Activated CD8-positive, alpha-beta T cell treated with anti-CD3 and anti-CD28 coated beads for 36 hours (primary cell): ENCODE results near the gene FAM53A. TPM values are rescaled to one million over a fixed set of nuclear protein-coding genes. Genes with fewer than 3 reads are reported as not detected.
"Not testable (repeated sequence)": the region's sequence is repeated elsewhere in the genome, so short reads cannot be mapped to it uniquely, and the experiment has no call there.

Experiments
- ATAC-seq: fragments of 200-7000 bp; cut with Tn5 transposase; one replicate; pipeline ENCODE4 v1.10.0; 2021; ENCODE audit warnings: mild to moderate bottlenecking, moderate library complexity
- CTCF ChIA-PET: fragments of 350-600 bp; sonication (Branson Sonifier 250); formaldehyde crosslinking; loops from one replicate; lab custom pipeline; 2021; ENCODE audit warnings: antibody characterized with exemption; lab: Charles Lee
- POLR2A ChIA-PET: fragments of 350-600 bp; sonication (Branson Sonifier 250); formaldehyde crosslinking; loops from one replicate; lab custom pipeline; 2021; ENCODE audit warnings: antibody characterized with exemption; lab: Charles Lee
- DNase-seq: peaks from one replicate; pipeline ENCODE4 v3.0.0-alpha.2; 2020
- H3K27ac Mint-ChIP-seq: one replicate; pipeline ENCODE4 v1.8.0; 2021; ENCODE audit warnings: mild to moderate bottlenecking, mixed read lengths
- H3K27me3 Mint-ChIP-seq: one replicate; pipeline ENCODE4 v1.8.0; 2021; ENCODE audit warnings: mixed read lengths
- H3K36me3 Mint-ChIP-seq: one replicate; pipeline ENCODE4 v1.8.0; 2021; ENCODE audit warnings: low read depth, mixed read lengths
- H3K4me1 Mint-ChIP-seq: one replicate; pipeline ENCODE4 v1.8.0; 2021; ENCODE audit warnings: low read depth, mixed read lengths
- H3K4me3 Mint-ChIP-seq: one replicate; pipeline ENCODE4 v1.8.0; 2021; ENCODE audit warnings: mild to moderate bottlenecking, moderate library complexity, mixed read lengths
- H3K9me3 Mint-ChIP-seq: one replicate; pipeline ENCODE4 v1.8.0; 2021; ENCODE audit warnings: mixed read lengths
- intact Hi-C: fragments of 100-400 bp; cut with micrococcal nuclease; formaldehyde crosslinking; loops from one replicate; pipeline ENCODE4 v1.10.0; 2022
- total RNA-seq, 2 experiments: library from RNA; stranded (reverse); gene quantifications; one replicate each; pipeline ENCODE4 v1.2.3, GENCODE V29; 2021
- TF ChIP-seq, protein P1 (sequence below): fragments of 200-600 bp; IDR thresholded peaks from one replicate; pipeline ENCODE4 v1.8.0; 2022; ENCODE audit warnings: antibody characterized with exemption, mild to moderate bottlenecking

FAM53A gene
- total RNA-seq, 2 experiments from 2014 or later = 1.2 to 1.8 TPM

DNA sequence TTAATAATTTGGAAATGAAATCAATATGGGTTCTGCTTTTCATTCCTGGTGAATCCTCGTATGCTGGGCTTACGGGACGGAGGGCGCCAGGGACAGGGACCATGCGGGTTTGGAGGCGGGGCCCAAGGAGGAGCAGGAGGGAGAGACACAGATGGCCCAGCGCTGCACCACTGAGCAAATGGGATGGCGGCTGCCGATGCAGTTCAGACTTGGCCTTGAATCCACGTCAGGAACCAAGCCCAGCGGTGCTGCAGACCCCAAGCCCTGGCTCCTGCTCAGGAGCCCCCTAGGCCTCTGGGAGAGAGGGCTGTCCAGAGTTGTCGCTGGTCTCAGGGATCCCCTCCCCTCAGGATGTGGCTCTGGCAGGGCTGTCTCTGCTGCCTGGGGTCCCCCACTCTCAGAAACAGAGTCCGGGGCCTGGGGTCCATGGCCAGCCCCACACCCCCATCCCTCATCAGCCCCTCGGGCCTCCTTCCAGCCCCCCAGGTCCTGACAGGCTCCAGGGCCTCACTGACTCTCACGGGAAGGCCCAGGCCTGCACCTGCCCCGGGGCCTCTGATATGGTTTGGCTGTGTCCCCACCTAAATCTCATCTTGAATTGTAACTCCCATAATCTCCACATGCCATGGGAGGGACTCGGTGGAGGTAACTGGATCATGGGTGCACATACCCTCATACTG is 75.2 kb downstream of the FAM53A start:
- H3K36me3 Mint-ChIP-seq = no peaks in the 10 kb centered on the region
- no peak for DNase-seq
- H3K4me1 Mint-ChIP-seq = peaks cover 19% of the 10 kb centered on the region
- H3K4me3 Mint-ChIP-seq = no peak overlapping the region
- intact Hi-C loops = no loop called here
- ChIA-PET CTCF (no interaction called here), POLR2A (no interaction called here)
- TF ChIP-seq, protein P1, sequence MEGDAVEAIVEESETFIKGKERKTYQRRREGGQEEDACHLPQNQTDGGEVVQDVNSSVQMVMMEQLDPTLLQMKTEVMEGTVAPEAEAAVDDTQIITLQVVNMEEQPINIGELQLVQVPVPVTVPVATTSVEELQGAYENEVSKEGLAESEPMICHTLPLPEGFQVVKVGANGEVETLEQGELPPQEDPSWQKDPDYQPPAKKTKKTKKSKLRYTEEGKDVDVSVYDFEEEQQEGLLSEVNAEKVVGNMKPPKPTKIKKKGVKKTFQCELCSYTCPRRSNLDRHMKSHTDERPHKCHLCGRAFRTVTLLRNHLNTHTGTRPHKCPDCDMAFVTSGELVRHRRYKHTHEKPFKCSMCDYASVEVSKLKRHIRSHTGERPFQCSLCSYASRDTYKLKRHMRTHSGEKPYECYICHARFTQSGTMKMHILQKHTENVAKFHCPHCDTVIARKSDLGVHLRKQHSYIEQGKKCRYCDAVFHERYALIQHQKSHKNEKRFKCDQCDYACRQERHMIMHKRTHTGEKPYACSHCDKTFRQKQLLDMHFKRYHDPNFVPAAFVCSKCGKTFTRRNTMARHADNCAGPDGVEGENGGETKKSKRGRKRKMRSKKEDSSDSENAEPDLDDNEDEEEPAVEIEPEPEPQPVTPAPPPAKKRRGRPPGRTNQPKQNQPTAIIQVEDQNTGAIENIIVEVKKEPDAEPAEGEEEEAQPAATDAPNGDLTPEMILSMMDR = no peak
- no peaks in the 10 kb centered on the region for H3K9me3 Mint-ChIP-seq
- H3K27me3 Mint-ChIP-seq = no peaks in the 10 kb centered on the region
- ATAC-seq = no peak
- no peak overlapping the region for H3K27ac Mint-ChIP-seq

DNA sequence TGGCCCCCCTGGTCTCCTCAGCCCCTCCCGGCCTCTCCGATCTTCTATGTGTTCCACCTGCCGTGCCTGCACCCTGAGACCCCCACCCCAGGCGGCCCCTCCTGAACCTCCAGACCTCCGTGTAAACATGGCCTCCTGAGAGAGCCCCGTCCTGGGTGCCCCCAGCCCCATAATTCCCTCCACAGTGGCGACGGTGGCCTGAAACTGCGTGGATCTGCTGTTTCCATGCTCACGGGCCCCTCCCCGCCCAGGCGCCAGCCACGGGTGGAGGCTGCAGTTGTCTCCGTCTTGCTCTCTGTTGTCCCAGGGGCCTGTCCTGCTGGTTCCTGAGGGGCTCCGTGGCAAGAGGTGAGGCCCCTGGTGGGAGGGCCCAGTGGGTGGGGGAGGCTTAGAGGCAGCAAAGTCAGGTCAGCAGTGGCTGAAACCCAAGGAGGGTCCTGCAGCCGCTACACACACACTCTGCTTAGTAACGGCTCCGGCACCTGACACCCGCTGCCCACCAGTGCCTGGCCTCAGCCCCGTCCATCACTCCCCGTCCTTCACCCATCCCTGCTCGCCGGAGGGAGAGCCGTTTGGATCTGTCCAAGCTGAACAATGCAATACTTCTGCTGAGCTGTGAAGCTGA is 75.8 kb downstream of the FAM53A start:
- Mint-ChIP-seq H3K27me3 (no peaks in the 10 kb centered on the region), H3K9me3 (no peaks in the 10 kb centered on the region), H3K4me3 (no peak overlapping the region), H3K36me3 (no peaks in the 10 kb centered on the region), H3K27ac (no peak overlapping the region), H3K4me1 (peaks cover 19% of the 10 kb centered on the region)
- no peak for DNase-seq
- TF ChIP-seq, protein P1 = no peak
- intact Hi-C loops = no loop called here
- POLR2A ChIA-PET = no interaction called here
- CTCF ChIA-PET = no interaction called here
- ATAC-seq = no peak

DNA sequence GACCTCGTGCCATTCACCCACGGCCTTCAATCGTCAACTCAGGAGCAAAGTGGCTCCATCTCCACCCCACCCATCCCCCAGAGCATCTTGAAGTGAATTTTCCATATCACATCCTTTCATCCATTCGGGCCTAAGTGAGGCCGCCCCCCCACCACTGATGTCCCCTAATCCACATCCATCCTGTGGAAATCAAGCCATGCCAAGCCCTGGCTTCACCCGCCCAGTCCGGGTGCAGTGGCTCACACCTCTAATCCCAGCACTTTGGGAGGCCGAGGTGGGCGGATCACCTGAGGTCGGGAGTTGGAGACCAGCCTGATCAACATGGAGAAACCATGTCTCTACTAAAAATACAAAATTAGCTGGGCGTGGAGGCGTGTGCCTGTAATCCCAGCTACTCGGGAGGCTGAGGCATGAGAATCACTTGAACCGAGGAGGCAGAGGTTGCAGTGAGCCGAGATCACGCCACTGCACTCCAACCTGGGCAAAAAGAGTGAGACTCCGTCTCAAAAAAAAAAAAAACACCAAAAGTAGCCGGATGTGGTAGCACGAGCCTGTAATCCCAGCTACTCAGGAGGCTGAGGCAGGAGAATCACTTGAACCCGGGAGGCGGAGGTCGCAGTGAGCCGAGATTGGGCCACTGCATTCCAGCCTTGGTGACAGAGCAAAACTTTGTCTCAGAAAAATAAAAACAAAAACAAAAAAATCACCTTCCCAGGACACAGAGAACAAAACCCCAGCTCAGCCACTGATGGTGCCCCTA is 76.5 kb downstream of the FAM53A start:
- ATAC-seq = not testable (repeated sequence)
- peaks cover 19% of the 10 kb centered on the region for H3K4me1 Mint-ChIP-seq

DNA sequence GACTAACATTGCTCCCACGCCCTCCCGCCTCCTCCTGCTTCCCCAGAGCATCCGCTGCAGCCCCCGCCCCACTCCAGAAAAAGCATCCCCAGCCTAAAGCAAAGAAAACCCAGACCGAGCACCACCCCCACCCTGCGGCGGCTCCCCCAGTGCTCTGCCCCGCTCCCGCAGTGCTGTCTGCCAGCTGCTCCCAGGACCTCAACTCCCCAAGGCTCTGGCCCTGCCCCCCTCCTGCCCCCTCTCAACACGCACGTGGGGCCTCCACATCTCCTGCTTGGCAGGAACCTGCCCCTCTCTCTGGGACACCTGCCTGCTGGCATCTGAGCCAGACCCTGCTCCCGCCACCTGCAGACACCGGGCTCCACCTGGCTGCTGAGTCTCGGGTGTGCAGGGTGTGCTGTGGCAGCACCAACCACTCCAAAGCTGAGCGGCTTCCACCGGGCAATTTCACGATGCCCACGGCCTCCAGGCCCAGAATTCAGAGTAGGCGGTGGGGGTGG is 79.4 kb downstream of the FAM53A start:
- H3K27ac Mint-ChIP-seq = peak overlapping the region; percentile 42
- ATAC-seq = peak; percentile 77
- H3K4me3 Mint-ChIP-seq = peak overlapping the region; percentile 53
- CTCF ChIA-PET = interaction anchor here (0.8 to 1.6 kb wide), 9 partner anchors 16 to 423 kb away, joined by 3 to 11 read pairs (median 3); no protein-coding TSS in a partner anchor
- POLR2A ChIA-PET = interaction anchor here (0.6 to 1.1 kb wide), 2 partner anchors 13 to 107 kb away, joined by 3 read pairs; partner anchors contain the start of gene SLBP
- no peaks in the 10 kb centered on the region for H3K27me3 Mint-ChIP-seq
- H3K36me3 Mint-ChIP-seq = no peaks in the 10 kb centered on the region
- peaks cover 25% of the 10 kb centered on the region for H3K4me1 Mint-ChIP-seq
- DNase-seq = peak; percentile 62
- no peaks in the 10 kb centered on the region for H3K9me3 Mint-ChIP-seq
- TF ChIP-seq, protein P1 = no peak
- intact Hi-C loops = no loop called here

More for the DNA sequence above, 76.5 kb downstream of the FAM53A start:
- H3K9me3 Mint-ChIP-seq, DNase-seq, H3K4me3 Mint-ChIP-seq, H3K27ac Mint-ChIP-seq, POLR2A ChIA-PET, intact Hi-C loops, H3K36me3 Mint-ChIP-seq, H3K27me3 Mint-ChIP-seq: not testable (repeated sequence)
- CTCF ChIA-PET = interaction anchor here (1.8 kb wide), 1 partner anchor 26 kb away, joined by 6 read pairs; no protein-coding TSS in a partner anchor

DNA sequence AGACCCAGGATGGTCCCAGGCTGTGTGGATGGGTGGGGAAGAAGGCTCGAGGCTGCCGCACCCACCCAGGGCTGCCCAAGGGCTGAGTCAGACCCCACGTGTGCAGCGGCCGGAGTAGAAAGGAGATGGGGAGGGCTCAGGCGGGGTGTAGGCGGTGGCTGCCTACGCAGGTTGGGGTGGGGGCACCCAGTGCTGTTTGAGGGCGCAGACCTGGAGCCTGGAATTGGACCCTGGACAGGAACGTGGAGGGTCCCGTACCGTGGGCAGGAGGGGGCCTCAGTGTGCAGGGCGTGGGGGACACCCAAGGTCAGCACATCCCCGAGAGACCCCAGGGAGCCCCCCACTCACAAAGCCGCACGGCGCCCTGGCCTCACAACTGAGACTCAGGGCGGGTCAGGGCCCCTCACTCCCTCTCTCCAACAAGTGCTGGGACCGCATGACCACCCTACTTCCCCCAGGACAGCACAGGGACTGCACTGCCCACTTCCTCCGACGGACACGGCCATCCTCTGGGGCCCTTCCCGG is 79.9 kb downstream of the FAM53A start:
- no peak overlapping the region for H3K4me3 Mint-ChIP-seq
- no peaks in the 10 kb centered on the region for H3K36me3 Mint-ChIP-seq
- DNase-seq = no peak
- H3K27ac Mint-ChIP-seq = no peak overlapping the region
- H3K9me3 Mint-ChIP-seq = no peaks in the 10 kb centered on the region
- TF ChIP-seq, protein P1 = no peak
- POLR2A ChIA-PET = no interaction called here
- intact Hi-C loops = no loop called here
- H3K27me3 Mint-ChIP-seq = no peaks in the 10 kb centered on the region
- CTCF ChIA-PET = interaction anchor here (2.0 kb wide), 1 partner anchor 15 kb away, joined by 5 read pairs; no protein-coding TSS in a partner anchor
- no peak for ATAC-seq
- peaks cover 27% of the 10 kb centered on the region for H3K4me1 Mint-ChIP-seq
